HG03045 (cell line): ENCODE measurements around the gene KRTAP10-8.
"Not testable (repeated sequence)": the region's sequence is repeated elsewhere in the genome, so short reads cannot be mapped to it uniquely, and the experiment has no call there.

Source experiments
- ATAC-seq: cut with Tn5 transposase; IDR thresholded peaks from one replicate; pipeline ENCODE4 v1.9.1; 2021; ENCODE audit warnings: mild to moderate bottlenecking, moderate library complexity; ENCODE audit not compliant: unreplicated experiment

The KRTAP10-8 gene

DNA sequence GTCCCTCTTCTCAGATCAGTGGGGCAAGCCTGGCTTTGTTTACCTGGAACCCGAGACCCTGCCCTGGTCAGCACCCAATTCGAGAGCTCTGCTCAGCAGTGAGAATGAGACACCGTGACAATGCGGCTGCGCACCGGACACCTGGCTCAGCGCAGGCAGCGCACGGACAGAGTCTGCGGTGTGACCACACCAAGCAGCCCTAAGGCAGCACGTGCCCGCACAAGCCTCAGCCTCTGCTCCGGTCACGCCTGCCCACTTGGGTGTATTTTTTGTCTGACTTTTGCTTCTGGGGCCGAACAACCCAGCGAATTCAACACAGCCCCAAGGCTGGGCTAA is 4.7 kb downstream of the KRTAP10-8 start:
- ATAC-seq, result no peak

DNA sequence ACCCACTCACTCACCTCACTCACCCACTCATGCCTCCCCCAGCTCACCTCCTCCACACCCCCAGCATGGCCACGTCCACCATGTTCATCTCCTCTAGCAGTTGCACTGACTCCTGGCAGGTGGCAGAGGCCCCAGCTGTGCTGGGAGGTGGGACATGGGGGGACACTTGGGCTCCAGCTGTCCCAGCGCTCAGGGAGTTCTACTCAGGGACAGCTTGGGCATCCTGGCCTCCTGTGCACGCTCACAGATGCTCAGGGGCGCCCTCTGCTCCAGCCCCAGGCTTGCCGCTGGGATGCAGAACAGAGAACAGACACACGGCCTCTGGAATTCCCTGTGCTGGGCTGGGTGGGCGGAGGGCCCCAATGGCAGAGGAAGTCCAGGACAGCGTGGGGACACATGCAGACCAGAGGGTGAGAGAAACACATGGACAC is 5.2 kb downstream of the KRTAP10-8 start:
- no peak for ATAC-seq

DNA sequence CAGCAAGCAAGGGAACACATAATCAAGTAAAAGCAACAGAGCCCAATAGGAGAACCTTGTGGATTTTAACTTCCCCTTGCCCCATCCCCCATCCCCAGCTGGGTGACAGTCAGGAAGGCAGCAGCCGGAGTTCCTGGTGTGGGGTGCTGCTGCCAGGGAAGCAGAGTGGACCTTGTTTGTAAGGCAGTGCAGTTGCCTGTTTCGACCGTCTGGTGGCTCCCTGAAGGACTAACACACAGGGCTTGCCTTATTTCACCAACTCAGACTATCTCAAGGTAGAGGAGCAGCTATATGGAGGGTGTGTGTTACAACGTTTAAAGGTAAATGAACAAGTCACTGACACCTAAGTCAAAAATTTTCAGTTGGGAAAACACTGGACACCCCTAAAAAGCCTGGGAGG is 6.6 kb downstream of the KRTAP10-8 start:
- no peak for ATAC-seq

DNA sequence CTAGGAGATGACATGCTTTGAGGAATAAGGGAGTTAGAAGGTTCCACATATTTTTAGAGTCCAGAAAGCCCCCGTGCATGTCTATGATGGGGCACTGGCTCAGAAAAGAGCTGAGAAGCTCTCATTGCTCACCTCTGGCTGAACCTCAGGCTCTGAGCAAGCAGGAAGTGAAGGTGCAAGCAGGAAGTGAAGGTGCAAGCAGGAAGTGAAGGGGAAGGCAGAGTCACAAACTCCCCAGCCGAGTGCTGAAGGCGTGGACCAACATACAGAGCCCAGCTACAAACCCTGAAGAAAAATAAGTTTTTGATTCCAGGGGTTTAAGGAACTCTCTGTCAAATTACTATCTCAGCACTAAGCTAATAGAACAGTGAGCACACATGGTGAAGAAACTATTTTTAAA is 7.0 kb downstream of the KRTAP10-8 start:
- no peak for ATAC-seq

DNA sequence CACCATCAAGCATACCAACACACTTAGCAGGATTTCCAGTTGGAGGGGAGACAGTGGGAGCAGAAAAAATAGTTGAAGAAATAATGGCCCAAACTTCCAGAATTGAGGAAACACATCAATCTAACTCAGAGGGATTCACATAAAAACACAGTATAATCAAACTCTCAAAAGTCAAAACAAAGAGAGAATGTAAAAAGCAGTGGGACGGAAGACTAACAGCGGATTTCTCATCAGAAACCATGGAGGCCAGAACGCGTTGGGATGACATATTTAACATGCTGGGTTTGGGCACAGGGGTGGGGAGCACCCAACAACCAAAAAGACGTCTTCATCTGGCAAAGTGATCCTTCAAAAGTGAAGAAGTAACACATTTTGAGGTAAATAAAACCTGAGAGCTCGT is 8.0 kb downstream of the KRTAP10-8 start:
- ATAC-seq, result no peak

DNA sequence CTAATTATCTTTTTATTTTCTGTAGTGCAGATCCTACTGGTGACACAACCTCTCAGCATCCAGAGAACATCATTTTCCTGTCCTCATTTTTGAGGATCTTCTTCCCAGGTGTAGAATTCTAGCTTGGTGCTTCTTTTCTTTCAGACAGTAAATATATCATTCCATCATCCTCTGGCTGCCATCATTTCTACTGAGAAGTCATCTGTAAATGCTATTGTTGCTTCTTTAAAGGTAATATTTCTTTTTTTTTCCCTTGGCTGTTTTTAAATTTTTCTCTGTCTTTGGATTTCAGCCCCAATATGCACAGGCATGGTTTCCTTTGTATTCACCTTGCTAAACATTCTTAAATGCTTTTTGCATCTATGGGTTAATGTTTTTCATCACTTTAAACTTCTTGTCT is 11.7 kb downstream of the KRTAP10-8 start:
- ATAC-seq, result no peak

DNA sequence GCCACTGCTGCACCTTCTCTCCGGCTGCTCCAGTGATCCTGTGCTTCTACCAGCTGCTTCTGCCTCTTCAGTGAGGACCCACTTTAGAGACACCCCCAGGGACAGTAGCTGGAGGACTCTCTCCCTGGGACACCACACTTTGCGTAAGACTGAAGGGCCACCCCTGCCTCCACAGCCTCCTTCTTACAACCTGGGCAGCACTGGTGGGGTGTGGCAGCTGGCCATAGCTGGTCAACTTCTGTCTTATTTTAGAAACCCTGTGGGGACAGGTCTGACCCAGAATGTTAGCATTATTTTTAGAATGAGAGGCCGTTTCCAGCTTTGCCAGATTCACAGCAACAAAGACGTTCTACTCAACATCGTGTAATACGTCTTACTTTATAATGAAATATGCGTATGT is 13.9 kb downstream of the KRTAP10-8 start:
- no peak for ATAC-seq

DNA sequence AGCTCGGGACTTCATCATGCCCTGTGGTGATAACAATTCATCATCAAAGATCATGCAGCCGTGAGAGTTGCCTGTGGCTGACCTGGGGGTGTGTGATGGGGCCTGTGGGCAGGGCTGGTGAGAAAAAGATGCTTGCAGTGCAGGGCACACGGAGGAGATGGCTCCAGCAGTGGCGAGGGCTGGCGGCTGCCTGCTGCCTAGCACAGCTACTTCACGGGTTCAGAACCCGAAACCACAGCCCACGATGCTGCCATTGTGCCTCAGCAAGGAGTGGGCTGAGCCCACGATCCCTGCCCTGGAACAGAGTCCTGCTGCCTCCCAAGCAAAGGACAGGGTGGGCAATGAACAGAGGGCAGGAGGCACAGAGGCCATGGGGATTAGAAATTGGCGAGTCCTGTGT is 14.4 kb downstream of the KRTAP10-8 start:
- ATAC-seq, result no peak

DNA sequence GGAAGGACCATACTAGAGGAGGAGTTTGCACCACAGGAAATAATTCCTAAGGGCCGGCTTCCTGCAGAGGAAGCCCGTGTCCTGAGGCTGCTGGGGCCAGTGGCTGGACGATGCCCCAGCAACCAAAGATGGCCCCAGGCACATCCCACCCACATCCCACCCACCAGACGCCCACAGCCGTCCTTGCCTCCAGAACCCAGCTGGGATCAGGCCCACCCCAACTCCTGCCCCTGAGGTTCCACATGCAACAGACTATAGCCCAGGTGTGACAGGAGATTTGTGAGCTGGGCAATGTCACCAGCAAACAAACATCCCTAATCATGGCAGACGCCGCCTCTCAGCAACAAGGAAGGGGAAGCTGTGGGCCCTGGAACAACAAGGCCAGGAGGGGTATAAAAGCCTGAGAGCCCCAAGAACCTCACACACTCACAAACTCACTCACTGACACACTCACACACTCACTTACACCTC is 14.8 kb downstream of the KRTAP10-8 start, which contains the start of gene KRTAP10-9:
KRTAP10-9 (plus strand) TSS at position 421 of the 471 bp plus-strand sequence. CDS start 79 bp downstream, outside the sequence.
- ATAC-seq, result no peak

DNA sequence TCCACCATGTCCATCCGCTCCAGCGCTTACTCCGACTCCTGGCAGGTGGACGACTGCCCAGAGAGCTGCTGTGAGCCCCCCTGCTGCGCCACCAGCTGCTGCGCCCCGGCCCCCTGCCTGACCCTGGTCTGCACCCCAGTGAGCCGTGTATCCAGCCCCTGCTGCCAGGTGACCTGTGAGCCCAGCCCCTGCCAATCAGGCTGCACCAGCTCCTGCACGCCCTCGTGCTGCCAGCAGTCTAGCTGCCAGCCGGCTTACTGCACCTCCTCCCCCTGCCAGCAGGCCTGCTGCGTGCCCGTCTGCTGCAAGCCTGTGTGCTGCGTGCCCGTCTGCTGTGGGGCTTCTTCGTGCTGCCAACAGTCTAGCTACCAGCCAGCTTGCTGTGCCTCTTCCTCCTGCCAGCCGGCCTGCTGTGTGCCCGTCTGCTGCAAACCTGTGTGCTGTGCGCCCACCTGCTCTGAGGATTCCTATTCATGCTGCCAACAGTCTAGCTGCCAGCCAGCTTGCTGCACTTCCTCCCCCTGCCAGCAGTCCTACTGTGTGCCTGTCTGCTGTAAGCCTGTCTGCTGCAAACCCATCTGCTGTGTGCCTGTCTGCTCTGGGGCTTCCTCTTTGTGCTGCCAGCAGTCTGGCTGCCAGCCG is 15.4 kb downstream of the KRTAP10-8 start:
- ATAC-seq, result not testable (repeated sequence)

DNA sequence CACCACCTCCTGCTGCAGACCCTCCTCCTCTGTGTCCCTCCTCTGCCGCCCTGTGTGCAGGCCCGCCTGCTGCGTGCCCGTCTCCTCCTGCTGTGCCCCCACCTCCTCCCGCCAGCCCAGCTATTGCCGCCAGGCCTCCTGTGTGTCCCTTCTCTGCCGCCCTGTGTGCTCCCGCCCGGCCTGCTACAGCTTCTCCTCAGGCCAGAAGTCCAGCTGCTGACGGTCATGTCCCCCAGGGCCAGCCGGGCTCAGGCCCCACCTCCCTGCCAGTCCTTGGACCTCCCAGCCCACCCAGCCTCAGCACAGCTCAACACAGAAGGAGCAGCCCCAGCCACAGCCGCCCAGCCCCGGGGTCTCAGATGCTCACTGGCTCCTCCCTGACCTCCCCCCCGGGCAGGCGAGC is 16.0 kb downstream of the KRTAP10-8 start:
- not testable (repeated sequence) for ATAC-seq

DNA sequence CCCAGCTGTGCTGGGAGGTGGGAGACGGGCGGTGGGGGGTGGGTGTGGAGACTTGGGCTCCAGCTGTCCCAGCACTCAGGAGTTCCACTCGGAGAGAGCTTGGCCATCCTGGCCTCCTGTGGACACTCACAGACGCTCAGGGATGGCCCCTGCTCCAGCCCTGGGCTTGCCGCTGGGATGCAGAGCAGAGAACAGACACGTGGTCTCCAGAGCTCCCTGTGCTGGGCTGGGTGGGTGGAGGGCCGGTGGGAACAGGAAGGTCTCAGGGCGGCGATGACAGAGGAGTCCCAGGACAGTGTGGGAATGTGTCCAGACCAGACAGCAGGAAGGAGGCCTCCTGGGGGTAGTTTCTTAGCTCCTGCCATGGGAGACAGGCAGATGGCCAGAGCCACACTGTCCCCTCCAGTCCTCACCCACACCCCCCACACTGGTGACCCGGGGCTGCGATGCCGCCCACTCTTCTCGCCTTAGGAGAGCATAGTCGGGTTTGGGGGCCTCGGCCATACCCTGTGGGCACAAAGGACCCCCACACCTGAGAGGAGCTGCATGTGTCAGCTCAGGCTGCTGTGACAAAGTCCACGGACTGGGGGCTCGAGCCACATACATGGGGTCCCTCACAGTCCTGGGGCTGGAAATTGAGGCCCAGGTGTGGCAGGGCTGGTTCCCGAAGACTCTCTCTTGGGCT is 17.0 kb downstream of the KRTAP10-8 start:
- ATAC-seq, result no peak

DNA sequence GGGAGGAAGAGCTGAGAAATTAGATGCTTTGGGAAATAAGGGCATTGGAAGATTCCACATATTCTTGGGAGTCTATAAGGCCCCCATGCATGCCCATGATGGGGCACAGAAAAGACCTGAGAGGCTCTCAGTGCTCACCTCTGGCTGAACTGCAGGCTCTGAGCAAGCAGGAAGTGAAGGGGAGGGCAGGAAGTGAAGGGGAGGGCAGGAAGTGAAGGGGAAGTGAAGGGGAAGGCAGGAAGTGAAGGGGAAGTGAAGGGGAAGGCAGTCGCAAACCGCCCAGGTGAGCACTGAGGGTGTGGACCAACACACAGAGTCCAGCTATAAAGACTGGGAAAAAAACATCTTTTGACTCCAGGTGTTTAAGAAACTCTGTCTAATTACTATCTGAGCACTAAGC is 18.6 kb downstream of the KRTAP10-8 start:
- no peak for ATAC-seq

DNA sequence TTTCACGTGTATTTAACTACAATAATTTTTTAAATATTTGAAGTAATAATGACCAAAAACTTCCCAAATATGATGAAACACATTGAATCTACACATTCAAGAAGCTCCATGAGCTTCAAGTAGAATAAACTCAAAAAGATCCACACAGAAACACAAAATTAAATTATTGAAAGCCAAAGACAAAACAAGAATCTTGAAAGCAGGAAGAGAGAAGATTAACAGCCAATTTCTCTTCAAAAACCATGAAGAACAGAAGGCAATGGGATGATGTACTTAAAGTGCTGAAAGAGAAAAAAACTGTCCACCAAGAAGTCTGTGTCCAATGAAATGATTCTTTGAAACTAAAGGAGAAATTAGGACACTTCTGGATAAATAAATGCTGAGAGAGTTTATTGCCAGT is 20.2 kb downstream of the KRTAP10-8 start:
- ATAC-seq, result no peak

DNA sequence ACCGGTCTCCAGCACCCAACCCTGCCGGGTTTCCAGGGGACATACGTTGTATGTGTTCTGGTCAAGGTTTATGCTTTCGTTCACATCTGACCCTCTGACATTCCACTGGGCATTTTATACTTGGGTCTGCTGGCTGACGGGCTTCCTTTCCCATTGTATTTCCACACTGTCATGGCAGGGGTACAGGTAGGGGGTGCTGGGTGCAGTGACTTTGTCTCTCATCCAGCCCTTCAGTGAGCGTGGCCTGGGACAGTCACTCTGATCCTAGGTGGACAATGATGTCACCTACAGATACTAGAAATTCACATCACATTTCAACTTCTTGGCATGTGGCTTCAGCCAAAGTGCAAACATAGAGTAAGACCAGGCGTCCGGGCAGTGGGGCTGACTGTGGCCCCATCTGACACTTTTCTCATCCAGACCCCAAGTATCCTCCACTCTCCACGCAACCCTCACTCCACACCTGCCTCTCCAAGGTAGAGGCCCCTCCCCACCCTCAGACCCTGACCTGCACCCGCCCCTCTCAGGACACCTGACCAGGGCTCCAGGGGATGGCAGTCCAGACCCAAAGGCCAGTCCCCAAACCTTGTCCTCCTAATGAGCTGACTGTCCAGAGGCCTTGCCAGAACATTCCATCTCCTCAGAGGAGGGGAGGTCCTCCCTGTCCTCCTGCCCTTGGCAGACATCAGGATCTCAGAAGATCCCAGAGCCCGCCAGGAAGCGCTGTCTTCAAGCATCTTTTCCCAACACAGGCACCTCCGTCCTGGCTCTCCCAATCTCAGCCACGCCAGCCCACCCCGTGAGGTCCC is 24.5 kb downstream of the KRTAP10-8 start:
- ATAC-seq, result no peak

DNA sequence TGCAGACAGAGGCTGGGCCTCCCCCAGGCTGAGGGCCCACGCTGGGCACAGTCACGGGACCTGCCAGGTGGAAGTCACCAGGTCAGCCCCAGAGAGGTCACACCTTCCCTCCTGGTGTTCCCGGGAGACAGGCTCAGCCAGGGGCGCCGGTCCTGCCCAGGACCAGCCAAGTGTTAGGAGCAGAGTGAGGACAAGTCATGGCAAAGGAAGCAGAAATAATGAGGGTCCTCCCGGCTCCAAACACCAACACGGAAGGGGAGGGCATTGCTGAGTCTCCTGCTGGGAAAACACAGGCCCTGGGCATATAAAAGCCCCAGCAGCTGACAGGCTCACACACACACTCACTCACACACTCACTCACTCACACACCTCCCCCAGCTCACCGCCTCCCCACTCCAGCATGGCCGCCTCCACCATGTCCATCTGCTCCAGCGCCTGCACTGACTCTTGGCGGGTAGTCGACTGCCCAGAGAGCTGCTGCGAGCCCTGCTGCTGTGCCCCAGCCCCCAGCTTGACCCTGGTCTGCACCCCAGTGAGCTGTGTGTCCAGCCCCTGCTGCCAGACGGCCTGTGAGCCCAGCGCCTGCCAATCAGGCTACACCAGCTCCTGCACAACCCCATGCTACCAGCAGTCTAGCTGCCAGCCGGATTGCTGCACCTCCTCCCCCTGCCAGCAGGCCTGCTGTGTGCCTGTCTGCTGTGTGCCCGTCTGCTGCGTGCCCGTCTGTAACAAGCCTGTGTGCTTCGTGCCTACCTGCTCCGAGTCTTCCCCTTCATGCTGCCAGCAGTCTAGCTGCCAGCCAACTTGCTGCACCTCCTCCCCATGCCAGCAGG is 25.4 kb downstream of the KRTAP10-8 start, which contains the start of gene KRTAP10-10:
KRTAP10-10 (plus strand) TSS at position 339 of the 833 bp plus-strand sequence; CDS start at position 401, 62 bp downstream.
- ATAC-seq, result no peak

DNA sequence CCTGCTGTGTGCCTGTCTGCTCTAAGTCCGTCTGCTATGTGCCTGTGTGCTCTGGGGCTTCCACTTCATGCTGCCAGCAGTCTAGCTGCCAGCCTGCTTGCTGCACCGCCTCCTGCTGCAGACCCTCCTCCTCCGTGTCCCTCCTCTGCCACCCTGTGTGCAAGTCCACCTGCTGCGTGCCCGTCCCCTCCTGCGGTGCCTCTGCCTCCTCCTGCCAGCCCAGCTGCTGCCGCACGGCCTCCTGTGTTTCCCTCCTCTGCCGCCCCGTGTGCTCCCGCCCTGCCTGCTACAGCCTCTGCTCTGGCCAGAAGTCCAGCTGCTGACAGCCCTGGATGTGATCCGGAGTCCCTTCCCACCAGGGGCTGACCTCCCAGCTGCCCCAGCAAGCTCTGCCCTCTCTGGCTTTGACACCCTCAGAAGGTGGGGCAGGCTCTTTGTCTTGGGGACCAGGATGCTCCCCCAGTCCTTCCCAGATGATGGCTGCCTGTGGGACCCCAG is 26.0 kb downstream of the KRTAP10-8 start:
- ATAC-seq, result not testable (repeated sequence)

DNA sequence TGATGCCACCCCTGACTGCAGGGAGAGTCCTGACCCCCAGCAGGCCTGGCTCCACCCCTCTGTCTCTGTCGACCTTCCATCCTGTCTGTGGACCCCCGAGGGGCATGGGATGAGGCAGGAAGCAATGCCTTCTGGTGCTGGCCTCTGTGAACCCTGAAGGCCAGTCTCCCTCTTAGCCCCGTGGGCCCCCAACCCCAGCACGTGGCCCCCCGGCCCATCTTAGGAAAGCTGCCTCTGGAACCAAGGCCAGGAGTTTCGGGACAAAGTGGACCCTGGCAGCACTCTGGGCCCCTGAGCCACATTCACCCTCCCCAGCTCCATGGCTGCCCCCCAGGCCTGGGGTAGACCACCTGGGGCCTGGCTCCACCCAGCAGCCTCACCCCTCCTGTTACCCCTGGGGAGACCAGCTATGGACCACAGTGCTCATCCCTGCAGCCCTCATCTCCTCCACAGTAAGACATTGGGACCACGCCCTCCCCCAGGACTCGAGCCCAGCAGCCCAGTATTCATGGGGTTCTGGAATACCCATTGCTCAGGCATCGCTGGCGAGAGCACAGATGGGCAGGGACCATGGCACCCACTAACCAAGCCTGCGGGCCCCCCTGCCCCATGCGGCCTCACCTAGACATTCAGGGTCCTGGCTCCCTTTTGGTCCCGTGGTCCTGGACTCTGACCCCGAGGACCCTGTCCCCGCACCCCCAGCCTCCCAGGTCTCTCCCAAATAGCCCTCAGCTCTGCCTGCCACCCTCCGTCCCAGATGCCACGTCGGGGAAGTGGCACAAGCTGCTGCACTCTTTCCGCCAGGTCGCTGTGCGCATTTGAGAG is 26.8 kb downstream of the KRTAP10-8 start:
- ATAC-seq, result not testable (repeated sequence)

DNA sequence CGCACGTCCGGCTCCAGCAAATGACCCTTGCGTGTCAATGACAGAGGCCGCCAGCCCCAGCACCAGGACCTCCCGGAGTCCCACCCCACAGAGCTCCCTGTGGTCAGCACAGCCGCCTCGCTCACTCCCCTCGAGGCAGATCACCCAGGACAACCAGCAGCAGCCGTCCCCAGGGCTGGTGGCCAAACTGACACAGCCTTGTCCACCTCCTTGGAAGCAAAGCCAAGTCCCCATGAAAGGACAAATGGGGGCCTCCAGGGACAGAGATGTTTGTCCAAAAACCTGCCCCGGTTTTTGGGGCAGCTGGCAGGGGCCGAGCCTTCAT is 27.4 kb downstream of the KRTAP10-8 start:
- no peak for ATAC-seq

DNA sequence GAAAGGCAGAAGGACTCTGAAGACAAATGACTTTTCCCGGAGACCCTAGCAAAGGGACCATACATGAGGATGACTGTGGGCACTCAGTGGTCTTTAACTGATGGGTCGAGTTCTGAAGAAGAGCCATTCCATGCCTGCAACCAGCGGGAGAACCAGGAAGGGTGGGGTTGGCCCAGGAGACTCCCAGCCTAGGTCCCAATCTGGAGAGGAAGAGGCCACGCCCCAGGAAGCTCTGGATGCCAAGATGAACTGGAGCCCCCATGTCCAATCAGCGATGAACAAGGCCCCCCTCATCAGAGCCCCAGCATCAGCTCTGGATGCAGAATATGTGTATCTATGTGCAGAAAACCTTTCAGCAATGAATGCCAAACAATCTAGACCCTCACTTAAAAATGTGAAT is 28.9 kb downstream of the KRTAP10-8 start:
- ATAC-seq, result no peak
